GM19240 (cell line): ENCODE results near the gene EHBP1.
"Not testable (repeated sequence)": the region's sequence is repeated elsewhere in the genome, so short reads cannot be mapped to it uniquely, and the experiment has no call there.

ENCODE experiments used
- DNase-seq: peaks from one replicate; pipeline ENCODE4 v3.0.0; 2011; ENCODE audit warnings: low spot score; ENCODE audit not compliant: insufficient read length

The EHBP1 gene

DNA sequence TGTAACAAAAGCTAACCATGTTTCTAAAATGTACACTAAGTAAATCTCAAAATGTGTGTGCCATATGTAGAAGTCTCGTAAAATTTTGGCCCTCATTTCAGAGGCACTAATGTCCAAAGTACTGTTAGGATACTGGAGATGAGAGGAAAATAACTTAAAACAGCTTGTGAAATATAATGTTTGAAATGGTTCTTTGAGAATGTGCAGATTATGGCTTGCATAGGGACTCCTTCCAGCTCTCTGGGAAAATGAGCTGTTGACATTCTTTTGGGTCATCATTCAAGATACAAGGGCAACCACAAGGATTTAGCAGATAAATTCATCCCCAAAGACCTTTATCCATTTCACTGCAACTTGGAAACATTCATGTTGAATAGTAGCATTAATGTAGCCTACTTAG is 307.0 kb downstream of the EHBP1 start:
- no peak for DNase-seq

DNA sequence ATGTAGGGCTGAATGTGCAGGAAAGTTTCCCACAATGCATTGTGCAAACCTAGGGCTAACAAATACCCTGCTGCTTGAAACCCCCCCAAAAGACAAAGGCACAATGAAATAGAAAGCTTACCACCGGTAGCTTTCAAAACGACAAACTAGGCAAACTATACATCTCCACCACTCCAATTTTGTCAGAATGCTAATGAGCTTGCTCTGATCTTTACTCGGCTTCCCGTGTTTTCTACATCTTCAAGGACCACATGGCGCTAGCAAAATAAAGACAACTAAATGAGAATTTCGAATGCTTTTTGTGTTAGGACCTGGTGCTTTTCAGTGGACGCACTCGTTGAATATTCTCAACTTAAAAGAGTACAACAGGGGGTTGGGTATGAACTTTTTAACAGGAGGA is 307.9 kb downstream of the EHBP1 start:
- DNase-seq = no peak

DNA sequence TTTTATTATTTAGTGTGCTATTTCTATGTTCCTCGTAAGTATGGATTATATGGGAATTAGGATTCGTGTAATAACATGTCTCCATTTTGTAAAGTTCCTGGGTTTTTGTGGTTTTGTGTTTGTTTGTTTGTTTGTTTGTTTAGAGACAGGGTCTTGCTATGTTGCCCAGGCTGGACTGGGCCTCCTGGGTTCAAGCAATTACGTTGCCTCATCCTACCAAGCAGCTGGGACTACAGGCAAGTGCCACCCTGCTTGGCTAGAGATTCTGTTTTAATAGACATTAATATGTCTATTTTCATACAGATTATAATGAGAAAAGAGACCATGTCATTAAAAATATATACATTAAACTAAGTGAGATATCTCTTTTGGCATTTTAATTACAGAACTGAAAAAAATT is 309.9 kb downstream of the EHBP1 start:
- DNase-seq = no peak

DNA sequence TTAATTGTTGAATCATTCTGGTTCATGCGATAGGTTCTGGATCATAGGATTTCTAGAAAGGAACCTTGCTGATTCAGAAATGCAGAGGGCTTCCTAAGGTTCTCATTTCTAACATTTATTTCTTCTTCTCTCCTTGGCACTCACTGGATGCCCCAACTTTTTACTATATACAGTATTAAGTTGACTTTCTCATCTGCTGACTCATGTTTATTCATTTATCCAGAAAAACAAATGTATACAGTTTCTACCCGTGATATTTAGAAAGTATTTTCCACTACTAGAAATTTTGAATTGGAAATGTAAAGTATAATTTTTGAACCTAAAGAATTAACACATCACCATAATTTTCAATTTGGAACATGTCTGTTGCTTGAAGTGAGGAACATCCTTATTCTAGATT is 312.9 kb downstream of the EHBP1 start:
- no peak for DNase-seq

DNA sequence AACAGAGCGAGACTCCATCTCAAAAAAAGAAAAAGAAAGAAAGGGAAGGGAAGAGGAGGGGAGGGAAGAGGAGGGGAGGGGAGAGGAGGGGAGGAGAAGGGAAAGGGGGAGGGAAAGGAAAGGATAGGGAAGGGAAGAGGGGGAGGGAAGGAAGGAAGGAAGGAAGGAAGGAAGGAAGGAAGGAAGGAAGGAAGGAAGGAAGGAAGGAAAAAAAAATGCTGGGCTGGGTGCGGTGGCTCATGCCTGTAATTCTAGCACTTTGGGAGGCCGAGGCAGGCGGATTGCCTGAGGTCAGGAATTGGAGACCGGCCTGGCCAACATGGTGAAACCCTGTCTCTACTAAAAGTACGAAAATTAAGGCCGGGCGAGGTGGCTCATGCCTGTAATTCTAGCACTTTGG is 314.2 kb downstream of the EHBP1 start:
- DNase-seq = not testable (repeated sequence)

DNA sequence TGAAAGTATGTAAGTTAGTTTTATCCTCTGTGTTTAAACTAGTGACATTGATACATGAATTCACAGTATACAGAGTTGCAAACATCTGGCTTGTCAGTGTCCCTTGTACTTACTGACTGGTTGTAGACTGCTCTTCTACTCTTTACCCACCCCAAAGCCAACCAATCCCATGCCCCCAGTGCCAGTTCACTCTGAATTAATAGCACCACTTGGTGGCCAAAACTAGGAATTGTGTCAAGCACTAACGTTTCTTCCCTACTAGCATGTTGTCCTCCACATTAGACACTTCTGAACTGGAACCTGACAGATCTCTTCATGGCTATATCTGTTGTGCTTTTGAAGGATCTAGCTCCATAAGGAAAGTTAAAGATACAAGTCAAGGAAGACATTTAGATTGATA is 317.9 kb downstream of the EHBP1 start:
- no peak for DNase-seq

DNA sequence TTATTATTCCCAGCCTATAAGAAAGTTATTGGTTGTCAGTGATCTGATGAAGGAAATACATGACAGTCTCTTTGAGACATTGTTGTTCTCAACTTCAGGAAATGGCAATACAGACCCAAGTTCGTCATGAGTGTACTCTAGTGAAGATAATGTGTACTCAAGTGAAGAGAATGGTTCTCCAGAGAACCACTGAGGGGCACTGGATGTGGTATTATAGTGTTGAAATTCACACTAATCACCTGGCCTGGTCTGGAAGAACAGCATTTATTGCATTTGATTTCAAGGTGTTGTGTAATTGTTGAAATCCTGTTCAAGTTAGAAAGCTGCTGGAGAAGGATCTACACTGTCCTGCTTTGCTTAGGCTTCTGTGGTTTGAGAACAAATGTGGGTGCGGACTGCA is 321.7 kb downstream of the EHBP1 start:
- no peak for DNase-seq

DNA sequence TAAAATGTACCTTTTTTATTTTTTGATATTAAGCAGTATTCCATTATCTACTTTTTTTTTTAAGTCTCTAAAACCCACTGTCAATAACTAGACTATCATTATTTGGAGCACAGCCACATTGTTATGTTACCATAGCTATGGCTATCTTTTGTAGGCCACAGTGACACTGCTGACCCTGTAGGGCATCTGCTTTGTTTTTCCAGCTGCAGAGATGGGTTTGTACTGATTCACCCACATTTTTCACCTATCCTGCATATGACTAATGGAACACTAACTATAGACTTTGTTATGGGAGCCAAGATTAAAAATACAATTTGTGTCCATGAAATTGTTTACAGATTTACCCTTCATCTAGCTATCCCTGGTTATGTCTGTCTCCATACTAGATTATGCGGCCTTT is 323.5 kb downstream of the EHBP1 start:
- DNase-seq = no peak

DNA sequence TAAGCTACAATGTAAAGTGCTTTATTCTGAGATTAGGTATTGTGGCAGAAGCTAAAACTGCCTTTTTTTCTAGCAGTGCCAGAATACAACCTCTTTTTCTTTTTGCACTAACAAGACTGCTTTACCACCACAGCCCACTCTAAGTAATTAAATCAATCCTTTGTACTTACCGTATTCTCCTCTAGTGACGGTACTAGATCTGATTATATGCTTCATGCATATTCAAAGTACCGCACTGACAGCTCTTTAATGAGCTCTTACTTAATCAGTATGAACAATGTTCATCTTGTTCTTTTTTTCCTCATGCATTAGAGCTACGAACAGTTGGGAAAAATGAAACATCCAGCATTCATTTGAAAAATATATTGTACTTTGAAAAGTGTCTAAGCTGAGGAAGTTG is 329.0 kb downstream of the EHBP1 start:
- DNase-seq = no peak

DNA sequence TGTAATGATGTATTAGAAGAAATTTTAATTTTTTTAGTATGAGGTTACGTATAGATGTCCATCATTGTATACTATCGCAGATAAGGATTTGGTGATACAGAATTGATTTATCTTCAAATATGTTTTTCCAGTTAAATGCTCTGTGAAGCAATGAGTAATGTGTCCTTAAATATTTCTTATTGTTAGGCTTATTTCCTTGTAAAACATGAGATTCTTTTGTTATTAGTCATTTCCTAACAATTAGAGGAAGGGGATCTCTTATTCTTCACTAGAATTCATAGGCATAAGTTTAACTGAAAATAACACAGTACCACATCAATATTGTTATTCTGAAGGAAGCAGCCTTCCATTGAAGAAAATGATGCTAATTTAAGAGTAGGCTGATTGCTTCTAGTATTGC is 329.7 kb downstream of the EHBP1 start:
- no peak for DNase-seq

DNA sequence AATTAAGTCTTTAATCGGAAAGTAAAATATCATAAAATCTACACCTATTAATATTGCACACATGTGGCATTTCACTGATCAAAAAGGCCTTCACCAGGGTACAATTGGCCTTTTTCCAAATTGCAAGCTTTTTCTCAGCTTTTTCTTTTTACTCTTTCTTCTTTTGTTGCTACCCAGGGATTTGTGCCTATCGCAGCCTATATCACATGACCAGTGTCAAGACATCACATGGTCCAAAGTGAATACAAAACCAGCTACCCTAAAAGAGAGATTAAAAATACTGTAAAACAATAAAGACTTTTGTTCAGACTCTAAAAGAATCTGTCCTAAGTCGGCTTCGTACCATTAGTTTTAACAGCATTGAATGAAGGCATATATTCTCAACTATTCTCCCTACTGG is 330.1 kb downstream of the EHBP1 start:
- DNase-seq = no peak

DNA sequence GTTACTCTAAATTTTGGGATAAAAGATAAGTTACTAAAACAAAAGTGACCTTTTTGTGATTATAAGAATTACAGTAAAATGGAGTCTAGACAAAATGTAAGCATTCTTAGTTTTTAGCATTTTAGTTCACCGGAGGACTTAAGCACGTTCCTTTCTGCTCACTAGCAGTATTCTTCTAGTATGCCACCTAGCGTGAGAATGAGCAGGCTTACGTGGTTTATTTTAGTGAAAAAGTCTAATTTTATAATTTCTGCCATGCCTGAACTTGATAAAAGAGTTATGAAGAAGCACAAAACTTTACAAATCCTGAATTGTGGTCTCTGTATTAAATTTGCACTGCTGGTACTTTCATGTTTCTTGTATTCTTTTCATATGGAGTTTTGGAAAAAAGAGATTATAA is 332.5 kb downstream of the EHBP1 start:
- no peak for DNase-seq

DNA sequence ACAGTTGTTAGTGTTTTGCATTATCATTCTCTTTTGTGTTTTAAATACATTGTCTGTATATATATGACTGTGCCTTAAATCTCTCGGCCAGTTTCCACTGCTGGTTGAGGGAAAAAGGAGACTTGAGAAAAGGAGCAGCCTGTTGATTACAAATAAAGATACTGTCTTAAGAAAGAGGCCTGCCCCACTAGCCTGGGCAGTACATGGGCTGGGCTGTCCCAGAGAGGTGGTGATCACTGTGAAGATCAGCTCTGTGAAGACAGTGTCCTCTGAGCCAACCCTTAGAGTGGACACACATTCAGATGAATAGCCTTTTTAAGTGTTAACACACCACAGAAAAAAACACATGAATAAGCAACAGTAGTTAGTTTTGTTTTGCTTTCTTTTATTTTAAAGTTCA is 335.1 kb downstream of the EHBP1 start:
- no peak for DNase-seq

DNA sequence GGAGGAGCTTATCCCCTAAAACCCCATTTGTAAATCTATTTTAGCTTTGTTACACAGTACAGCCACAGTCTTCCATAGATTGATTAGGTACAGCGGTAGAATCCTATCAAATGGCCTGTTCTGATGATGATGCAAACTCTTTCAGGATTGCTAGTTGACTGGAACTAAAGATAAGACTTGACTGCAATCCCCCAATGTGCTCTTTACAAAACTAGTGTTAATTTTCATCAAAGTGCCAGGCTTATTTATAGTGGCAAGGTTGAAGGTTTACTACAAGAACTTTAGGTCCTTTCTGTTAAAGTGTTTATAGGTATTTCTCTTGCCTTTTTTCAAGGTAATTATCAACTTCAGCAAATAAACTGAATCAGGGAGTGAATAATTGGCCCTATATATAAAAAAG is 336.1 kb downstream of the EHBP1 start:
- no peak for DNase-seq

DNA sequence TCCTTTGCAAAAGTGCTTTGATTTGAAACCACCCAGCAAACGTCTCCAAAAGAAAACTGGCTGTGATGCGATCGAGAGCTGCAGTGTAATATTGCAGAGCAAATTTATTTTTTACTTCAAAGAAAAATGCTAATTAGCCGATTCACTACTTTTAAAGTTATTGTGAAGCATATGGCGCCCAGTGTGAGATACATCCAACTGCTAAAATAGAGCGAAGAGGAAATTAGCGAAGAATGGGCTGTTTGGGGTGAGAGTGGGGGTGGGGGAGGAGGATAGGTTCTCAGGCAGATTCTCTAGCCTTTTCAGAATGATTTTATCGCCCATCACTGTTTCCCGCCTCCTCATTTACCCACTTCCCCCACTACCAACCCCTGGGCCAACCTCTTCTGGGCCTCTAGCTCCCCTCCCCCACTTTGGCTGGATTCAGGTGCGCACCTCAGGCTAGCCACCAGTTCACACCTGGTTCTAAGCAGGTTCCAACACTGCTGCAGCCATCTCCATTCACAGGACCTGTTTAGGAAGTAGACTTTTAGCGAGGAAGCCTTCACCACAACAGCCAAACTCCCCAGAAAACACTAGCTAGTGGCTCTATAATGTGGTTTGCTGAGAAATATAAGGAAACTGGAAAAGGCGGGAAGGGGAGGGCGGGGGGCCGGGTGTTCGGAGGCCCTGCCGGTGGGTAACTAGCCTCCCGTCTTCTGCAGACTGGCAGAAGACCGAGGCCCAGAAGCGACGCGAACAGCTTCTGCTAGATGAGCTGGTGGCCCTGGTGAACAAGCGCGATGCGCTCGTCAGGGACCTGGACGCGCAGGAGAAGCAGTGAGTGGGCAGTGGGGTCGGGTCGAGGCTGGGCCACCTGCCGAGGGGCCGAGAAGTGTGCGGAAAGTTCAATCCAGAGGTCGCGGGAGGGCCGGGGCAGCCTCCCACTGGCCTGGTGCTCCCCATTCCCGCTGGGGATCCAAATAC is 339.1 kb downstream of the EHBP1 start:
- no peak for DNase-seq

DNA sequence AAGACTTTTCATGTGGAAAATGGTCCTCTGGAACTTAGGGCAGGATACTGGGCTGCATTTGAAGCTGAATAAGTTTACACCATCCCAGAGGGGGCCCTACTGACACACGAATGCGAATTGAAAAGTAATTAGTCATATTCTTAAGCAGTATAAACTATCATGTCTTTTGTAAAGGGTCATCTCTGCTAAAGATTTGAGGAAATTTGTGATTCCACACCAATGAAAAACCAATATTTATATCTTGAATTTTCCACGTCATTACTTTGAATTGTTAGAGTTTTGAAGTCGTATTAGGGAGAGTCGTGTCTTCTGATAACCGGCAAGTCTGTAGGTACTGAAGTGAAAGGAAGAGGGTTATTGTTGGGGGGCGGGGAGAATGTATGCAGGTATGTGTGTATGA is 341.0 kb downstream of the EHBP1 start:
- no peak for DNase-seq

DNA sequence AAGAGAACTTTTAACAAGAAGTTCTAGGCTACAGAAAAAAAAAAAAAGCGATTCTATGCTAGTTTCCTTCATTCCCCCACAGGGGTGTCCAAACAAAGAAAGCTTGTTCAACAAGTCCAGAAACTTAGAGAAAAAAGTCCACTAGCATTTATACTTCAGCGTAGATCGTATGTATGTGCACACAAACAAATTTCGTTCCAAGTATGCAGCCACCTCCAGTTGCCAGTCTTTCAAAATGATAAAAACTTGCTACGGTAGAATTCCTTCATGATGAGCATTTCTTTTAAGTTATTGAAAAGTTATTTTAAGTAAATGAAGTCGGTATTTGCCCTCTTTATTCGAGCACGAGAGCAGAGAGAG is 341.4 kb downstream of the EHBP1 start:
- DNase-seq = no peak

DNA sequence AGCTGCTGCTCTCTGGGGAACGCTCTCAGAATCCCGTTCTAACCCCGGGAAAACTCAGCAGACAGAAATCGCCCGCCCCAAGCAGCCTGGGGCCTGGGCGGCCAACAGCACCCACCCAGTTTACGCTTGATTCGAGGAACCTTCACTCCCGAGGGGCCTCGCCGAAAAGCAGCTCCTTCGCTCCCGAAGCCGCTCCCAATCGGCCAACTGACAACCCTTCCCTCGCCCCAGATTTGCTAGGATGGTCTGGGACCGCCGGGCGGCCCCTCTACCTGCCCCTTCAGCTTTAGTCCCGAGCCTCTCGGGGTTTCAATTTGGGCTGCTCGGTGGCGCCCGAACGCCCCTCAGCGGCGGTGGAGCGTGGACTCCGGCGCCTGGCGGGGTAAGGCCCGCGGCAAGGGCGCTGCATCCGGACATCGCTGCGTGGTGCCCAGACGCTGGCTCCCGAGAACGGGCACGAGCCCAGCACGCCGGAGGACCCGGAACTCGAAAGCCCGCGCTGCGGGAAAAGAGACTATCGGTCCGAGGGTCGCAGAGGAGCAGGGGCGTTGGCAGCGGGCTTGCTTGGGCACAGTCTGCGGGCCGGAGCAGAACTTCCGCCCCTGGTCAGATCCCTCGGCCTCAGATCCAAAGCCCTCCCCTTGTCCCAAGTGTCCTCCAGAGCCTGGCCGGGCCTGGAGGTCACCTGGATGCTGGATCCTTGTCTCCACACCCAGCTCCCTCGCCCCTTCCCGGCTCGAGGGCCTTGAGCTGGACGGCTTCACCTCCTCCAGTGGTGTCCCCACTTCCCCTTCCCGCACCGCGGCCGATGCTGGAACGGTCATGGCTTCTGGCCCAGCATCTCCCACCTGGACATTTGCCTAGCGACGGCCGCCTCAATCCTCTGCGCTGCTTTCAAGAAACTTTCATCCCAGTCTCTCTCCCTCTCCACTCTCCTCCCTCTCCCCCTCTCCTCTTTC is 342.1 kb downstream of the EHBP1 start:
- no peak for DNase-seq

DNA sequence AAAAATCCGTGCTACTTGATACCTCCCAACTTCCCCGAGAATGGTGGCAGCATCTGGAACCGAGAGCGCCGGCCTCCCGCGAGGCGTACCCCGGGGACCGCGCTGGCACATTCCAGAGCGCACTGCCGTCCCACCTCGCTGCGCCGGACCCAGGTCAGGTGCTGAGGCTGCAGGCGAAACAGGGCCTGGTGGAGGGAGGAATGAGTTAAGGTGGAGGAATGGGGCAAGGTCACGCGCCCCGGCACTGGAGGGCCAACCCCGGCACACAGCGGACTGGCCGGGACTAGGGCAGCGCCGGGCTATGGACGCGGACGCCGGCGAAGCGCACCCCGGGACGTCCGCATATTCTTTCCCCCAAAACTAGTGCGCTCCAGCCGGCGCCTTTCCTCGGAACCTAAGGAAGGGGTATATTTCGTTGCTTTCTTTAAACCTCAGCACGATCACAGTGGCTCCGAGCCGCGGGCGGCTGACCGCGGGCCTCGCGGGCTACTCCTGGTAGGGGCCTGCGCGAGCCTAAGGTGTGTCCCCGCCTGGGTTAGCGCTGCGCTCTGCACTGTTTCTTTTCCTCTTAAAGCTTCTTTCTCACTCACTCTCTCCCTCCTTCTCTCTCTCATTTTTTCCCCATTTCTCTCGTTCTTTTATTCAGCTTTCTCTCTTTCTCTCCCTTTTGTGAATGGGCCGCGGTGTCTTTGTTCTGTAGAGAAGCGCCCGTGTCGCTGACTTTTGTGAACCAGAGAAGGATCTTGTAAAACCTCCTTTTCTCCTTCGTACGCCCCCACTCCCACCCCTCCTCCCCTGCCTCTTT is 343.1 kb downstream of the EHBP1 start:
- DNase-seq = no peak

DNA sequence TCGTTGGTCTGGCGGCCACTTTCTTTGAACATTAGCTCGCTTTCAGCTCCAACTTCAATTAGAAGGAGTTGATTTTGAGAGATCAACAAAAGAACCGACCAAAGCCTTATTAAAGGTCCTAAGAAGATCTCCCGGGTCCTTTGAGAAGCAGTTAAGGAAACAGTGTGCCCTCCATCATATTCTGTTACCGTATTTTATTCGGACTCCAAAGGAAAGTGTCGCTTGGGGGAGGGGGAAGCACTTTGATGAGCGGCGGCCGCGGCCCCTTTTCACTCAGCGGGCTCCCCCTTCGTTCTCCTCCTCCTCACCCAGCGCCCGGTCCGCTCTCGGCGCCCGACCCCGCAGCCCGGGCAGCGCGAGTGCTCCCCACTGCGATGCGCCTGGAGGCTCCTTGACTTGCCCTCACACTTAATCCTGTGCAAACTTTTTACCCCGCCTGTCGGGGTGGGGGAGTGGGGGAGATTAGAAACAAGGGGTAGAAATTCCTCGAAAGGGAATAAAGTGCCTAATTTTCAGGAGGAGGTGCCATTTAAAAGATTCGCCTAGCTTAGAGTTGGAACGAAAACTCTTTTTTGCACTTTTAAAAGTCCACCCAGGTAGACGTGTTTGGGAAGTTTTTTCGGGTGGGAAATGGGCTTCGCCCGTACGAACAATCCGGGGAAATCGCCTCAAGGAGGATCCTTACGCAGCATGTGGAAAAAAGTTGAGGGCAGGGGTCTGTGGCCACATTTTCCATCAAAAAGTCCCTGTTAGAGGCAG is 343.9 kb downstream of the EHBP1 start:
- DNase-seq = no peak

DNA sequence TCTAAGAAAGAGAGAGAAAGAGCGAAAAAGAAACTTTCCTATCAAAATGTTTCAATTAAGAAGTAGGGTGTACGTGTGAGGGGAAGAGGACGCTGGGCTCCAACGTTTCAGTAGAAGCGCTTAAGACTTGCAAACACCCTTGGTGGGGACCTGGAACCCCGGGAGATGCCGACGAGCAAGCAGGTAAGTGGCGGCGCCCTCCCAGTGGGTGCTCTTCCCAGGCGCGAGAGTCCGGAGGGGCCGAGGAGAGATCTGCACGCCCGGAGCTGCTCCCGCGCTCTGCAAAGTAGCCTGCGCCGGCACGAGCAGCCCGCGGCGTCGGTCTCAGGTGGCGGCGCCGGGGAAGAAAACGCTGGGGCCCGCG is 344.4 kb downstream of the EHBP1 start:
- DNase-seq = no peak
